GM18505 (cell line): Measurements from ENCODE around the gene OR8J3.
"Not testable (repeated sequence)": the region's sequence is repeated elsewhere in the genome, so short reads cannot be mapped to it uniquely, and the experiment has no call there.

Source experiments
- ATAC-seq: cut with Tn5 transposase; IDR thresholded peaks from one replicate; pipeline ENCODE4 v1.9.1; 2021; ENCODE audit not compliant: unreplicated experiment
- POLR2A ChIP-seq: IDR thresholded peaks from 4 replicates; pipeline ENCODE4 v1.6.1; 2011; ENCODE audit warnings: borderline replicate concordance; ENCODE audit not compliant: insufficient read depth, insufficient read length; ENCODE audit errors: extremely low read depth

Gene OR8J3, protein sequence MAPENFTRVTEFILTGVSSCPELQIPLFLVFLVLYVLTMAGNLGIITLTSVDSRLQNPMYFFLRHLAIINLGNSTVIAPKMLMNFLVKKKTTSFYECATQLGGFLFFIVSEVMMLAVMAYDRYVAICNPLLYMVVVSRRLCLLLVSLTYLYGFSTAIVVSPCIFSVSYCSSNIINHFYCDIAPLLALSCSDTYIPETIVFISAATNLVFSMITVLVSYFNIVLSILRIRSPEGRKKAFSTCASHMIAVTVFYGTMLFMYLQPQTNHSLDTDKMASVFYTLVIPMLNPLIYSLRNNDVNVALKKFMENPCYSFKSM

DNA sequence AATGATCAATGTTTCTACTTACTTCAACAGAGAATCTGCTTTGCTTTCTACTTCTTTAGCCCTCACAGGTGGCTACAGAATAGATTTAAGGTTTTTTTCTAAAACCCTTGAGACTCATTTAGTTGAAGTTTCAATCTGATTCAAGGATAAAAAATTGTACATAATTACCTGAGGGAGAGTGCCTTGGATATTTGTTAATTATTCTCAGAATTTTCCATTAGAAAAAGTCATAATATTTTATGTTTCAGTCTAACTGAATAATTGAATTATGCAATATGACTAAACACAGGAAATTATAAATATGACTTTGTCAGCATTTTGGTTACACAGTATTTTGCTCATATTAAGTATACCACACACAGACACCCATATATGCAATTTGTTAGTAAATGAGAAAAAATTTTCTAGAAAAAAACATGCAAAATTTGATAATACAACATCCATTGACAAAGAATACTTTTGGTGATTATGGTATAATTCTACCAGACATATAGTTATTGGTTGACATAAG is at the start of gene OR8J3:
OR8J3 (minus strand) TSS at position 51 of the 511 bp plus-strand sequence. CDS start 2,483 bp downstream, outside the sequence.
- no peak for ATAC-seq
- TF ChIP-seq POLR2A: no peak

GRCh38 chr11:56188602-56189001 is 48.6 kb upstream of the OR8J3 start:
- TF ChIP-seq POLR2A: no peak
- ATAC-seq: no peak

GRCh38 chr11:56183459-56183858 is 43.5 kb upstream of the OR8J3 start:
- ATAC-seq: no peak
- no peak for TF ChIP-seq POLR2A

GRCh38 chr11:56176318-56176717 is 36.3 kb upstream of the OR8J3 start, which contains the start of gene OR5J2:
OR5J2 (plus strand) TSS chr11:56176618; CDS start chr11:56176618, 0 bp downstream.
- no peak for TF ChIP-seq POLR2A
- no peak for ATAC-seq

- no peak for TF ChIP-seq POLR2A
These were observed 32.3 kb upstream of the OR8J3 start for GRCh38 chr11:56172256-56172830.

DNA sequence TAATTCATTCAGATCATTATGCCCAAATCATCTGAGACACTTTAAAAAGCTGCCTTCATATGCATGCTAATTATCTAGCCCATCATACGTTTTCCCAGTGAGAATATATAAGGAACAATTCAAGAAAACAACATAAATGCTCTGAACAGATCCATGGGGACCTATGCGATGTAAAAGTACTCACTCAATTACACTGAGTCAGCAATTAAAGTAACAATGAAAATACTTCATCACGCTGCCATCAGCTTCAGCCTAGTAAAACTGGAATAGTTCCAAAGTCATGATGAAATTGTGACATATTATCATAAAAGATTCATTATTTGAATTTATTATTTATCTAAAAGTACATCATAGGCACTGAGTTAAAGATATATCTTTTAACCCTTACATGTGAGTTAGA is 23.8 kb upstream of the OR8J3 start:
- no peak for ATAC-seq
- no peak for TF ChIP-seq POLR2A

More at GRCh38 chr11:56172256-56172830, 32.3 kb upstream of the OR8J3 start:
- ATAC-seq: no peak

- no peak for TF ChIP-seq POLR2A
- no peak for ATAC-seq
These were observed 20.2 kb upstream of the OR8J3 start, which contains the start of gene OR8K5 for GRCh38 chr11:56160217-56160616. OR8K5 (minus strand) TSS chr11:56160317; CDS start chr11:56160317, 0 bp downstream.

- no peak for ATAC-seq
- no peak for TF ChIP-seq POLR2A
These were observed 12.3 kb upstream of the OR8J3 start for GRCh38 chr11:56152333-56152732.

- no peak for TF ChIP-seq POLR2A
- ATAC-seq: no peak
These were observed 11.4 kb upstream of the OR8J3 start for GRCh38 chr11:56151376-56151775.

DNA sequence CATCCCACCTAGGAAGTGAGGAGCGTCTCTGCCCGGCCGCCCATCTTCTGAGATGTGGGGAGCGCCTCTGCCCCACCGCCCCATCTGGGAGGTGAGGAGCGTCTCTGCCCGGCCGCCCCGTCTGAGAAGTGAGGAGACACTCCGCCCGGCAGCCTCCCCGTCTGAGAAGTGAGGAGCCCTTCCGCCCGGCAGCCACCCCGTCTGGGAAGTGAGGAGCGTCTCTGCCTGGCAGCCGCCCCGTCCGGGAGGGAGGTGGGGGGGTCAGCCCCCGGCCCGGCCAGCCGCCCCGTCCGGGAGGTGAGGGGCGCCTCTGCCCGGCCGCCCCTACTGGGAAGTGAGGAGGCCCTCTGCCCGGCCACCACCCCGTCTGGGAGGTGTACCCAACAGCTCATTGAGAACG is 3.7 kb upstream of the OR8J3 start:
- not testable (repeated sequence) for ATAC-seq

GRCh38 chr11:56122073-56122472 is 17.9 kb downstream of the OR8J3 start, which contains the start of gene OR8H3:
OR8H3 (plus strand) TSS chr11:56122373; CDS start chr11:56122373, 0 bp downstream.
- ATAC-seq: no peak

DNA sequence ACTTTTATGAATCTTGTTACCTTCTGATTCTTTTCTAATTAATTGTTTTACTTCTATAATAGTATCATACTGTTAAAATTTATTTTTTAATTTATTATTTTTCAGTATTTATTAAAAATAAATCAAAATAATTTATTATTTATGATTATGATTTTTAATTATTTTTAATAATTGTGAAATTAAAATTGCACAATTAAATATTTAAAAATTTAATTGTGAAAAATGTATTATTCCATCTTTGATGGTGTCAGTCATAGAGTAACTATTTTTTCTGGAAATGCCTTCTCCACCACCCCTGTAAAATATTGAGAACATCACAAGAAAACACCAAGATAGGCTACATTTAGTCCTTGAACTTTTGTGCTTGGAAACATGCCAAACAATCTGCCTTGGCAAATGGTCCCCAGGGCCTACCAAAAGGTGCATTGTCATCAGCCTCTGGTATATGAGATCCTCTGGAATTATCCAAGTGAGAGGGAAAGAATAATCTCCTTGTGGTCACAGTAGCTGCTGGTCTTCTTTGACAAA is 36.7 kb downstream of the OR8J3 start, which contains the start of gene OR8H2:
OR8H2 (plus strand) TSS at position 478 of the 528 bp plus-strand sequence. CDS start 1,356 bp downstream, outside the sequence.
- ATAC-seq: no peak
- TF ChIP-seq POLR2A: no peak

More at GRCh38 chr11:56122073-56122472, 17.9 kb downstream of the OR8J3 start, which contains the start of gene OR8H3:
- no peak for TF ChIP-seq POLR2A

DNA sequence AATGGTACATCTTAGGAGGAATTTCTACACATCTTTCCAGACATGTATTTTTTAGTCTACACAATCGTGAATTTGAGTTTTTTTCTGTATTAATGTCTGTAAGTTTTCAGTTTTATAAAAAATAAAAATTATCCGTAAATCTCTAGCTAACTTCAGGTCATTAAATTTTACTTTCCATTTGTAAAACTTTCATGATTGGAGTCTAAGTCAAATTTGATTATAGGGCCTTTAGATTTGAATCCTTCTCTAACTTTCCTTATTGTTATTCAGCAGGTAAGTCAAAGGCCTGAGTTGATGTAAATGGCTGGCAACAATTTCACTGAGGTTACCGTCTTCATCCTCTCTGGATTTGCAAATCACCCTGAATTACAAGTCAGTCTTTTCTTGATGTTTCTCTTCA is 47.0 kb downstream of the OR8J3 start, which contains the start of gene OR8I2:
OR8I2 (plus strand) TSS at position 301 of the 400 bp plus-strand sequence; CDS start at position 301, 0 bp downstream.
- TF ChIP-seq POLR2A: no peak
- ATAC-seq: no peak

GRCh38 chr11:56089697-56090096 is 50.3 kb downstream of the OR8J3 start:
- no peak for TF ChIP-seq POLR2A

More at GRCh38 chr11:56089697-56090096, 50.3 kb downstream of the OR8J3 start:
- ATAC-seq: no peak
